ENCODE data around the gene ERC1. TPM values are rescaled to one million over a fixed set of nuclear protein-coding genes. Genes with fewer than 3 reads are reported as not detected.

Gene ERC1
- total RNA-seq, 2 experiments from 2014 or later: 40.1 to 49.6 TPM

GRCh38 chr12:1083889-1084262 lies 92.9 kb downstream of the ERC1 start:
- Mint-ChIP-seq H3K4me1 (ENCODE audit: low read depth) (peaks cover 21% of the 10 kb centered on the region), H3K27ac (peak overlapping the region; percentile 46), H3K4me3 (no peak overlapping the region), H3K27me3 (no peaks in the 10 kb centered on the region), H3K9me3 (no peaks in the 10 kb centered on the region), H3K36me3 (ENCODE audit: low read depth) (peaks cover 5% of the 10 kb centered on the region)
- POLR2A ChIA-PET: no interaction called here
- CTCF ChIA-PET: interaction anchor here (2.1 kb wide), 1 partner anchor 9 kb away, joined by 14 read pairs; no protein-coding TSS in a partner anchor
- Histone ChIP-seq H3K36me3 (ENCODE audit: insufficient read depth, low read length) (no peaks in the 10 kb centered on the region), H3K9me3 (ENCODE audit: control insufficient read depth in 1 of 2, insufficient read depth in 1 of 2, low read length in 2 of 2) (no peaks in the 10 kb centered on the region), H3K27ac (ENCODE audit: low read depth in 1 of 2, low read length in 2 of 2) (no peak overlapping the region), H3K27me3 (ENCODE audit: control insufficient read depth in 1 of 2, insufficient read depth in 2 of 2, low read length in 2 of 2) (no peaks in the 10 kb centered on the region), H3K4me1 (ENCODE audit: insufficient read depth, low read length) (no peaks in the 10 kb centered on the region), H3K4me3 (ENCODE audit: low read length) (no peak overlapping the region)
- DNase-seq: no peak
- ATAC-seq (ENCODE audit: poor library complexity): no peak
- no peak for TF ChIP-seq CTCF (IDR thresholded peaks at IDR 0.05)
- intact Hi-C loops (cut with DNase I, micrococcal nuclease): no loop called here

GRCh38 chr12:1091350-1091749 lies 100.3 kb downstream of the ERC1 start:
- intact Hi-C loops (cut with DNase I, micrococcal nuclease): loop anchor here (5.0 kb wide), 5 partner anchors 99 to 529 kb away; partner anchors contain the start of genes ERC1 (in 1 of the 2) and RAD52 (in 1 of the 2)
- Histone ChIP-seq H3K4me3 (ENCODE audit: low read length) (no peak overlapping the region), H3K27ac (ENCODE audit: low read depth in 1 of 2, low read length in 2 of 2) (no peak overlapping the region), H3K36me3 (ENCODE audit: insufficient read depth, low read length) (no peaks in the 10 kb centered on the region), H3K9me3 (ENCODE audit: control insufficient read depth in 1 of 2, insufficient read depth in 1 of 2, low read length in 2 of 2) (no peaks in the 10 kb centered on the region), H3K4me1 (ENCODE audit: insufficient read depth, low read length) (no peaks in the 10 kb centered on the region), H3K27me3 (ENCODE audit: control insufficient read depth in 1 of 2, insufficient read depth in 2 of 2, low read length in 2 of 2) (no peaks in the 10 kb centered on the region)
- peaks cover 14% of the 10 kb centered on the region for H3K4me1 Mint-ChIP-seq (ENCODE audit: low read depth)
- no peaks in the 10 kb centered on the region for H3K27me3 Mint-ChIP-seq
- H3K36me3 Mint-ChIP-seq (ENCODE audit: low read depth): no peaks in the 10 kb centered on the region
- DNase-seq (no peak), ATAC-seq (ENCODE audit: poor library complexity) (no peak)
- ChIA-PET POLR2A (no interaction called here), CTCF (no interaction called here)
- no peaks in the 10 kb centered on the region for H3K9me3 Mint-ChIP-seq
- TF ChIP-seq CTCF (IDR thresholded peaks at IDR 0.05): no peak
- H3K4me3 Mint-ChIP-seq: no peak overlapping the region
- H3K27ac Mint-ChIP-seq: no peak overlapping the region

GRCh38 chr12:1093166-1093751 lies 102.2 kb downstream of the ERC1 start:
- Histone ChIP-seq H3K27me3 (ENCODE audit: control insufficient read depth in 1 of 2, insufficient read depth in 2 of 2, low read length in 2 of 2) (no peaks in the 10 kb centered on the region), H3K36me3 (ENCODE audit: insufficient read depth, low read length) (no peaks in the 10 kb centered on the region), H3K9me3 (ENCODE audit: control insufficient read depth in 1 of 2, insufficient read depth in 1 of 2, low read length in 2 of 2) (no peaks in the 10 kb centered on the region), H3K4me1 (ENCODE audit: insufficient read depth, low read length) (no peaks in the 10 kb centered on the region), H3K27ac (ENCODE audit: low read depth in 1 of 2, low read length in 2 of 2) (no peak overlapping the region), H3K4me3 (ENCODE audit: low read length) (no peak overlapping the region)
- Mint-ChIP-seq H3K27ac (no peak overlapping the region), H3K4me3 (no peak overlapping the region), H3K4me1 (ENCODE audit: low read depth) (peaks cover 16% of the 10 kb centered on the region), H3K36me3 (ENCODE audit: low read depth) (no peaks in the 10 kb centered on the region), H3K9me3 (no peaks in the 10 kb centered on the region), H3K27me3 (no peaks in the 10 kb centered on the region)
- intact Hi-C loops (cut with DNase I, micrococcal nuclease): loop anchor here (5.0 kb wide), 5 partner anchors 101 to 531 kb away; partner anchors contain the start of genes ERC1 (in 1 of the 2) and RAD52 (in 1 of the 2)
- ChIA-PET CTCF (interaction anchor here (0.6 to 1.3 kb wide), 9 partner anchors 9 to 517 kb away, joined by 3 to 14 read pairs (median 4); partner anchors contain the start of gene RAD52), POLR2A (interaction anchor here (0.6 to 1.0 kb wide), 5 partner anchors 95 to 490 kb away, joined by 3 read pairs; no protein-coding TSS in a partner anchor)
- DNase-seq (peak in 8 of 14 experiments; percentile 3 to 68 (median 28)), ATAC-seq (ENCODE audit: poor library complexity) (peak; percentile 77)
- peak; percentile 71 for TF ChIP-seq CTCF (IDR thresholded peaks at IDR 0.05)
